Esophagus squamous epithelium (tissue), 4 donors: Measurements from ENCODE around the gene PLA2G2F.

Source experiments
- POLR2A ChIP-seq, 4 donors: fragments of 450-650 bp; IDR thresholded peaks; one replicate each; pipeline ENCODE4 v1.6.1; 2017; ENCODE audit warnings: antibody characterized with exemption in 4 of 4, mild to moderate bottlenecking in 4 of 4, moderate library complexity in 3 of 4
- TF ChIP-seq, protein P1 (sequence below), 6 experiments: fragments of 450-650 bp in 4 of 6; fragments of 200-600 bp in 2 of 6; sonication (generic) in 2 of 6; IDR thresholded peaks; one replicate each; pipeline ENCODE4 v1.5.1; 2016 to 2019; ENCODE audit warnings: antibody characterized with exemption in 6 of 6, mild to moderate bottlenecking in 4 of 6, moderate library complexity in 4 of 6

DNA sequence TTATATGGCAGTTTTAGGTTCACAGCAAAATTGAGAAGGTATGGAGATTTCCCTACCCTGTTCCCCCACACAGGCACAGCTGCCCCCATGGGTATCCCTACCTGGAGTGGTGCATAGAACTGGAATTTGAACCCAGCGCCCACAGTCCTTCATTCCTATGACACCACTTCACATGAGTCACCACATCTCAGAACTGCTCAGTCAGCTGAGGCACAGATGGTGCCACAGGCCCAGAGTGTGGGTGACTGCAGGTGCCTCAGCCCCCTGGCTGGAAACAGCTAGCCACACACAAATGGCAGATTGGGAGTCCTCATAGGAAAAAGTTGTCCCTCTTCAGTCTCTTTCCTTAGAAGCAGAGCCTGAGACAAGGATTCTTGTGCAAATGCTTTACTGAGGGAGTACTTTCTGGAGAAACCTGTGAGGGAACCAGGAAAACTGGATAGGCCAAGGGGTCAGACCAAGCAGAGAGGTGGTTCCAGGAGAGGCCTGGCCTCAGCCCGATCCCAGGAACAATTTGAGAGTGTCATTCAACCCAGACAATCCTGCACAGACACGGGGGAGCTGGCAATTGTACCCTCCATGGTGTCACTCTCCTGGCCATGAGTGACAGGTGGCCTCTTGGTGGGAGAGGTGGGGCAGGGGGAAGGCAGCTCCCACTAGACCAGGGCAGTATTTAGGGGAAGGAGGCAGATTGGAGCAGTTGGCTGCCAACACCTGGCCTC is 26.7 kb upstream of the PLA2G2F start:
- no peak for TF ChIP-seq POLR2A (IDR thresholded peaks at IDR 0.05)
- TF ChIP-seq, protein P1, sequence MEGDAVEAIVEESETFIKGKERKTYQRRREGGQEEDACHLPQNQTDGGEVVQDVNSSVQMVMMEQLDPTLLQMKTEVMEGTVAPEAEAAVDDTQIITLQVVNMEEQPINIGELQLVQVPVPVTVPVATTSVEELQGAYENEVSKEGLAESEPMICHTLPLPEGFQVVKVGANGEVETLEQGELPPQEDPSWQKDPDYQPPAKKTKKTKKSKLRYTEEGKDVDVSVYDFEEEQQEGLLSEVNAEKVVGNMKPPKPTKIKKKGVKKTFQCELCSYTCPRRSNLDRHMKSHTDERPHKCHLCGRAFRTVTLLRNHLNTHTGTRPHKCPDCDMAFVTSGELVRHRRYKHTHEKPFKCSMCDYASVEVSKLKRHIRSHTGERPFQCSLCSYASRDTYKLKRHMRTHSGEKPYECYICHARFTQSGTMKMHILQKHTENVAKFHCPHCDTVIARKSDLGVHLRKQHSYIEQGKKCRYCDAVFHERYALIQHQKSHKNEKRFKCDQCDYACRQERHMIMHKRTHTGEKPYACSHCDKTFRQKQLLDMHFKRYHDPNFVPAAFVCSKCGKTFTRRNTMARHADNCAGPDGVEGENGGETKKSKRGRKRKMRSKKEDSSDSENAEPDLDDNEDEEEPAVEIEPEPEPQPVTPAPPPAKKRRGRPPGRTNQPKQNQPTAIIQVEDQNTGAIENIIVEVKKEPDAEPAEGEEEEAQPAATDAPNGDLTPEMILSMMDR (IDR thresholded peaks at IDR 0.05), result no peak
